Peyer's patch (tissue), 4 donors: ENCODE measurements around the gene CBX4.

Source experiments
- CTCF ChIP-seq, 6 experiments: fragments of 450-650 bp in 4 of 6; fragments of 200-600 bp in 2 of 6; sonication (generic) in 1 of 6; IDR thresholded peaks; one replicate each; pipeline ENCODE4 v1.5.1; 2017 to 2019; ENCODE audit warnings: antibody characterized with exemption in 6 of 6, mild to moderate bottlenecking in 3 of 6, moderate library complexity in 1 of 6
- POLR2A ChIP-seq, 2 donors: fragments of 450-650 bp; IDR thresholded peaks; one replicate each; pipeline ENCODE4 v1.5.1; 2017; ENCODE audit warnings: antibody characterized with exemption in 2 of 2, mild to moderate bottlenecking in 2 of 2, moderate library complexity in 2 of 2

GRCh38 chr17:79786930-79787643 is 52.2 kb downstream of the CBX4 start:
- TF ChIP-seq CTCF (IDR thresholded peaks at IDR 0.05) = no peak
- TF ChIP-seq POLR2A (IDR thresholded peaks at IDR 0.05) = no peak
